Measurements from ENCODE around the gene ACSM5.
"Not testable (repeated sequence)": the region's sequence is repeated elsewhere in the genome, so short reads cannot be mapped to it uniquely, and the experiment has no call there.

ACSM5 gene

DNA sequence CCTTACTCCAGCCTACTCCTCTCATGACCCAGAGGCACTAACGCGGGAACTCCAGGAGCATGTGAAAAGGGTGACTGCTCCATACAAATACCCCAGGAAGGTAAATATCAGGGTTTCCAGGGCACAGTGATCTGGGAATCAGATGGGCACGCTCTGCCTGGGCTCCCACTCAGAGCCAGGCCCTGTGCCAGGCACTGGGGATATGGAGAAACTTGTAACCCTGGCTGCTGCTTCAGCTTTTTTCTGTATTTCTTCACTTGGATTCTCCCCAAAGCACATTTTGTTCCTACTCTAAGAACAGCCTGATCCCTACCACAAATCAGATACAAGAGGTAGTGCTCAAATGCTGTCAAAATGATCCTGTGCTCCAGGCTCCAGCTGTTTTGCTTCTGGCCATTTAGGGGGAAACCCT is 30.5 kb downstream of the ACSM5 start:
- not testable (repeated sequence) for H3K27ac ChIP-seq (ENCODE audit: low read depth, low read length); H3F3A ChIP-seq (ENCODE audit: control insufficient read depth, insufficient read depth); H3K4me3 ChIP-seq (ENCODE audit: low read length); H3K79me2 ChIP-seq (ENCODE audit: control insufficient read depth, low read length); H4K20me1 ChIP-seq (ENCODE audit: control insufficient read depth, insufficient read depth, low read depth, low read length); H3K9me3 ChIP-seq (ENCODE audit: control insufficient read depth, insufficient read depth, low read length); H3K4me2 ChIP-seq (ENCODE audit: low read length); H3K36me3 ChIP-seq (ENCODE audit: control insufficient read depth, low read length); H3K4me1 ChIP-seq (ENCODE audit: control insufficient read depth, low read length); H3K27me3 ChIP-seq (ENCODE audit: control insufficient read depth, low read length); H3K9me2 ChIP-seq (replicated peaks; ENCODE audit: control insufficient read depth, low read length)

DNA sequence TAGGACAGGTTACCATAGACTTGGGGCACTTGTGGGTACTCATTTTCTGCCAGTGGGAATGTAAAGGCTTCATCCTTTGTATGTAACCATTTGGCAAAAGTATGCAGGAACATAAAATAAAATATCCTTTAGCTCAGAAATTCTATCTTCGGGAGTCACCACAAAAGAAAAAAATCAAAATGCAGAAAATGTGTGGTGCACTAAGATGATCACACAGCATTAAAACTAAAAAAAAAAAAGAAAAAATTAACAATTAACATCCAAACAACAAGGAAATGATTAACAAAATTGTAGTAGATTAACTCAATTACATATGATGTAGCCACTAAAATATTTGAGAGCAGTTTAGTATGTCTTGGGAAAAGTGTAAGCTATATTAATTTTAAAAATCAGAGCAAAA is 31.4 kb downstream of the ACSM5 start:
- not testable (repeated sequence) for H3K9me2 ChIP-seq (replicated peaks; ENCODE audit: control insufficient read depth, low read length); H3F3A ChIP-seq (ENCODE audit: control insufficient read depth, insufficient read depth); H3K27ac ChIP-seq (ENCODE audit: low read depth, low read length); H3K4me2 ChIP-seq (ENCODE audit: low read length); H3K9me3 ChIP-seq (ENCODE audit: control insufficient read depth, insufficient read depth, low read length); H3K36me3 ChIP-seq (ENCODE audit: control insufficient read depth, low read length); H4K20me1 ChIP-seq (ENCODE audit: control insufficient read depth, insufficient read depth, low read depth, low read length); H3K79me2 ChIP-seq (ENCODE audit: control insufficient read depth, low read length); H3K27me3 ChIP-seq (ENCODE audit: control insufficient read depth, low read length); H3K4me1 ChIP-seq (ENCODE audit: control insufficient read depth, low read length); H3K4me3 ChIP-seq (ENCODE audit: low read length)

DNA sequence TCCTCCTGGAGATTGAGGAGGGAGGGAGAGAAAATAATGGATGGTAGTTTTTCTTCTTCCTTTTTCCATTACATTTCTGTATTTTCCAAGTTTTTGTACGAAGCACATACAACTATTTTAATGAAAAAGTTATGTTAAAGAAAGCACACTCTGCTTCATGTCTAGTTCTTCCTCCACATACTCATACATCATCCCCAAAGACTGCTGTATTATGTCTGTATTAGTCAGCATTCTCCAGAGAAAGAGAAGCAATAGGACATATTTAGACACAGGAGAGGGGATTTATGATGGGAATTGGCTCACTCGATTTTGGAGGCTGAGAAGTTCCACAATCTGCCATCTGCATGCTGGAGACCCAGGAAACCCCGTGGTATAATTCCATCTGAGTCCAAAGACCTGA is 31.9 kb downstream of the ACSM5 start:
- H3K36me3 ChIP-seq (ENCODE audit: control insufficient read depth, low read length), result no peaks in the 10 kb centered on the region
- H3K4me2 ChIP-seq (ENCODE audit: low read length), result no peak overlapping the region
- no peak for TF ChIP-seq EZH2phosphoT487 (IDR thresholded peaks at IDR 0.05; ENCODE audit: borderline replicate concordance, low read length)
- TF ChIP-seq, protein P1, sequence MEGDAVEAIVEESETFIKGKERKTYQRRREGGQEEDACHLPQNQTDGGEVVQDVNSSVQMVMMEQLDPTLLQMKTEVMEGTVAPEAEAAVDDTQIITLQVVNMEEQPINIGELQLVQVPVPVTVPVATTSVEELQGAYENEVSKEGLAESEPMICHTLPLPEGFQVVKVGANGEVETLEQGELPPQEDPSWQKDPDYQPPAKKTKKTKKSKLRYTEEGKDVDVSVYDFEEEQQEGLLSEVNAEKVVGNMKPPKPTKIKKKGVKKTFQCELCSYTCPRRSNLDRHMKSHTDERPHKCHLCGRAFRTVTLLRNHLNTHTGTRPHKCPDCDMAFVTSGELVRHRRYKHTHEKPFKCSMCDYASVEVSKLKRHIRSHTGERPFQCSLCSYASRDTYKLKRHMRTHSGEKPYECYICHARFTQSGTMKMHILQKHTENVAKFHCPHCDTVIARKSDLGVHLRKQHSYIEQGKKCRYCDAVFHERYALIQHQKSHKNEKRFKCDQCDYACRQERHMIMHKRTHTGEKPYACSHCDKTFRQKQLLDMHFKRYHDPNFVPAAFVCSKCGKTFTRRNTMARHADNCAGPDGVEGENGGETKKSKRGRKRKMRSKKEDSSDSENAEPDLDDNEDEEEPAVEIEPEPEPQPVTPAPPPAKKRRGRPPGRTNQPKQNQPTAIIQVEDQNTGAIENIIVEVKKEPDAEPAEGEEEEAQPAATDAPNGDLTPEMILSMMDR (IDR thresholded peaks at IDR 0.05; ENCODE audit: low read depth, low read length, poor library complexity, severe bottlenecking), result no peak
- H3K9me3 ChIP-seq (ENCODE audit: control insufficient read depth, insufficient read depth, low read length), result no peaks in the 10 kb centered on the region
- H4K20me1 ChIP-seq (ENCODE audit: control insufficient read depth, insufficient read depth, low read depth, low read length), result no peaks in the 10 kb centered on the region
- no peaks in the 10 kb centered on the region for H3K4me1 ChIP-seq (ENCODE audit: control insufficient read depth, low read length)
- no peaks in the 10 kb centered on the region for H3F3A ChIP-seq (ENCODE audit: control insufficient read depth, insufficient read depth)
- no peak overlapping the region for H3K27ac ChIP-seq (ENCODE audit: low read depth, low read length)
- no peaks in the 10 kb centered on the region for H3K27me3 ChIP-seq (ENCODE audit: control insufficient read depth, low read length)
- no peaks in the 10 kb centered on the region for H3K79me2 ChIP-seq (ENCODE audit: control insufficient read depth, low read length)
- no peaks in the 10 kb centered on the region for H3K9me2 ChIP-seq (replicated peaks; ENCODE audit: control insufficient read depth, low read length)
- H3K4me3 ChIP-seq (ENCODE audit: low read length), result no peak overlapping the region

DNA sequence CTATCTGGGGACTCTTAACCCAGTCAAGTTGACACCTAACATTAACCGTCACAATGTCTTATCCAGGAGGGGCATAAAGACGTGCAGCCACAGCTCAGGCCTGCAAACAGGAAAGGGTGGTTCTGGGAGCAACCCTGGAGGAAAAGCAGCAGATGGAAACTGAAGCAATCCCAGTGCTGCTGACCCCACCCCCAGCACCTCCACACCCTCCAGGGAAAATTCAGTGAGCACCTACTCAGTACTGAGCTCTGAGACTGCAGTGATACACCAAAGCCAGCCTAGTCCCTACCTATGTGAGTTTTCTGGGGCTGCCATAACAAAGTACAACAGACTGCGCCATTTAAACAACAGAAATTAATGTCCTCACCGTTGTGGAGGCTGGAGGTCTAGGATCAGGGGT is 32.5 kb downstream of the ACSM5 start:
- H3K27me3 ChIP-seq (ENCODE audit: control insufficient read depth, low read length); H3K27ac ChIP-seq (ENCODE audit: low read depth, low read length); H3K4me2 ChIP-seq (ENCODE audit: low read length); H3K9me3 ChIP-seq (ENCODE audit: control insufficient read depth, insufficient read depth, low read length); H3K36me3 ChIP-seq (ENCODE audit: control insufficient read depth, low read length); H3K79me2 ChIP-seq (ENCODE audit: control insufficient read depth, low read length); H4K20me1 ChIP-seq (ENCODE audit: control insufficient read depth, insufficient read depth, low read depth, low read length); H3K4me3 ChIP-seq (ENCODE audit: low read length); H3F3A ChIP-seq (ENCODE audit: control insufficient read depth, insufficient read depth); H3K9me2 ChIP-seq (replicated peaks; ENCODE audit: control insufficient read depth, low read length); H3K4me1 ChIP-seq (ENCODE audit: control insufficient read depth, low read length): not testable (repeated sequence)

DNA sequence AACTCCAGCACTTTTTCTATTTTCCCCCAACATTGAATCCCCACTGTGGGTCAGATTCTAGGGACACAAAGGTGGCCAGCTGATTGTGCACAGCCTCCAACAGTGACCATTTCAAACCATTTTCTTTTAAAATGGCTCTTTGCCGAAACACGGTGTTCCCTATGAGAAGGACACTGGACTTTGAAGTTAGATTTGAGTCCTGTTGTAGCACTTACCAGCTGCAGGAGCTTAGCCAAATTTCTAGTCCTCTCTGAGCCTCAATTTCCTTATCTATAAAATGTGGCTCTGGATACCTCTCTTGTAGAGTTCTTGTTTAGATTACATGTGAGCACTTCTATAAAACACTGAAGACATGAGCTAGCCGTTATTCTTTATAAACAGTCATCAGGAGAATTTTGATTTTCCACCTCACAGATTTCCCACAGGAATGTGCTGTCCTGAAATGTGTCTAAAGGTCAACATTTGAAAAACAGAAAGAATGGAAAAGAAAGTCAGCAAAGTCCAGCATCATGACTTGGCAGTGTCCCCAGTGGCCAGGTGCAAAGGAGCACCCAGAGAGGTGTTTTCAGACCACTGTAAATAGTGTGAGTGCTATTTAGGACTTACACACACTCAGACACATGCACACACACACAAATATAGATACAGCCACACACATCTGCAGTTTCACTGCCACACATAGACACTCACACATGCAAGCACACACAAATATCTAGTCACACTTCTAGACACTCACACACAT is 37.5 kb downstream of the ACSM5 start:
- not testable (repeated sequence) for H3K27ac ChIP-seq (ENCODE audit: low read depth, low read length); H3K79me2 ChIP-seq (ENCODE audit: control insufficient read depth, low read length); H3F3A ChIP-seq (ENCODE audit: control insufficient read depth, insufficient read depth); H3K9me2 ChIP-seq (replicated peaks; ENCODE audit: control insufficient read depth, low read length); H3K4me2 ChIP-seq (ENCODE audit: low read length); H3K27me3 ChIP-seq (ENCODE audit: control insufficient read depth, low read length); H3K4me1 ChIP-seq (ENCODE audit: control insufficient read depth, low read length); H3K9me3 ChIP-seq (ENCODE audit: control insufficient read depth, insufficient read depth, low read length); H4K20me1 ChIP-seq (ENCODE audit: control insufficient read depth, insufficient read depth, low read depth, low read length); H3K36me3 ChIP-seq (ENCODE audit: control insufficient read depth, low read length); H3K4me3 ChIP-seq (ENCODE audit: low read length)

DNA sequence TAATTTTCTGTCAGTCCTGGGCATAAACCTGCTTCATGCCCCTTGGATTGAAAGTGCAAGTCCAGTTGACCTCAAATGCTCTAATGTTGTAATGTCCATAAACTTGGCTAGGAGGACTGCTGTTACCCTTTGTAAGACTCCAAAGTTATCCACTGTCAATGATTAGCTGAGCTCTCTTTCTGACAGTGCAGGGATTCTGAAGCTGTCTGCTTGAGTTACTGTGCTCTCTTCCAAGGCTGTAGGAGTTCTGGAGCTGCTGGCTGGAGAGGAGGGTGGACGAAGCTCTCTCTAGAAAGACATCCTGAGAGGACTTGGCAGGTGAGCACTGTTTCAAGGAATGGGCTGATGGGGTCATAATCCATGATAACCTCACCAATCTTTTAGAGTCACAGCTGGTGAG is 42.0 kb downstream of the ACSM5 start, which contains the start of gene ACSM2A:
TSS of gene ACSM2A (plus strand) at position 158 of the 400 bp plus-strand sequence. CDS start 8,594 bp downstream, outside the sequence.
- H3K27me3 ChIP-seq (ENCODE audit: control insufficient read depth, low read length); H3K79me2 ChIP-seq (ENCODE audit: control insufficient read depth, low read length); H4K20me1 ChIP-seq (ENCODE audit: control insufficient read depth, insufficient read depth, low read depth, low read length); H3K4me1 ChIP-seq (ENCODE audit: control insufficient read depth, low read length); H3K27ac ChIP-seq (ENCODE audit: low read depth, low read length); H3K4me3 ChIP-seq (ENCODE audit: low read length); H3K4me2 ChIP-seq (ENCODE audit: low read length); H3K9me3 ChIP-seq (ENCODE audit: control insufficient read depth, insufficient read depth, low read length); H3K36me3 ChIP-seq (ENCODE audit: control insufficient read depth, low read length); H3F3A ChIP-seq (ENCODE audit: control insufficient read depth, insufficient read depth); H3K9me2 ChIP-seq (replicated peaks; ENCODE audit: control insufficient read depth, low read length): not testable (repeated sequence)

DNA sequence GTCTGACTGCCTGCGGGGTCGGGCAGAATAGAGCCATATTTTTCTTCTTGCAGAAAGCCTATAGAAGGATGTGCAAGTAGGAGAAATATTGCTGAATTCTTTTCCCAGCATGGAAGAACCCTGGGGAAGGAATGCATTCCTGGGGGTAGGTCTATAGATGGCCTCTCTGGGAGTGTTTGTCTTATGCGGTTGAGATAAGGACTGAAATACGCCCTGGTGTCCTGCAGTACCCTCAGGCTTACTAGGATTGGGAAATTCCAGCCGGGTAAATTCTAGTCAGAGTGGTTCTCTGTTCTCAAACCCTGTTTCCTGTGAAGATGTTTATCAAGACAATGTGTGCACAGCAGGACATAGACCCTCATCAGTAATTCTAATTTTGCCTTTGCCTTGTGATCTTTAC is 44.3 kb downstream of the ACSM5 start:
- not testable (repeated sequence) for H3K4me3 ChIP-seq (ENCODE audit: low read length); H3F3A ChIP-seq (ENCODE audit: control insufficient read depth, insufficient read depth); H3K36me3 ChIP-seq (ENCODE audit: control insufficient read depth, low read length); H3K27me3 ChIP-seq (ENCODE audit: control insufficient read depth, low read length); H3K4me2 ChIP-seq (ENCODE audit: low read length); H3K9me2 ChIP-seq (replicated peaks; ENCODE audit: control insufficient read depth, low read length); H3K4me1 ChIP-seq (ENCODE audit: control insufficient read depth, low read length); H3K79me2 ChIP-seq (ENCODE audit: control insufficient read depth, low read length); H4K20me1 ChIP-seq (ENCODE audit: control insufficient read depth, insufficient read depth, low read depth, low read length); H3K9me3 ChIP-seq (ENCODE audit: control insufficient read depth, insufficient read depth, low read length); H3K27ac ChIP-seq (ENCODE audit: low read depth, low read length)
